Measurements from ENCODE around the gene PPP1R26. TPM values are rescaled to one million over a fixed set of nuclear protein-coding genes. Genes with fewer than 3 reads are reported as not detected.
"Not testable (repeated sequence)": the region's sequence is repeated elsewhere in the genome, so short reads cannot be mapped to it uniquely, and the experiment has no call there.

The PPP1R26 gene
- total RNA-seq, 4 donors from 2014 or later = 22.3 to 29.8 (median 25.7) TPM

GRCh38 chr9:135447126-135447525 is 32.5 kb upstream of the PPP1R26 start:
- peaks cover 8 to 14% of the 10 kb centered on the region in 2 donors for H3K4me1 ChIP-seq
- H3K36me3 ChIP-seq = no peaks in the 10 kb centered on the region
- H3K27me3 ChIP-seq = no peaks in the 10 kb centered on the region
- no peak overlapping the region for H3K4me3 ChIP-seq (replicated peaks in 1 of 3)
- DNase-seq = no peak
- H3K27ac ChIP-seq = no peak overlapping the region
- intact Hi-C loops (cut with DNase I) = no loop called here
- WGBS, 2 donors = 71 to 74% methylated on average over 12 of the region's 12 CpGs
- TF ChIP-seq POLR2A (IDR thresholded peaks at IDR 0.05) (no peak), CTCF (IDR thresholded peaks at IDR 0.05) (no peak)
- no peaks in the 10 kb centered on the region for H3K9me3 ChIP-seq

DNA sequence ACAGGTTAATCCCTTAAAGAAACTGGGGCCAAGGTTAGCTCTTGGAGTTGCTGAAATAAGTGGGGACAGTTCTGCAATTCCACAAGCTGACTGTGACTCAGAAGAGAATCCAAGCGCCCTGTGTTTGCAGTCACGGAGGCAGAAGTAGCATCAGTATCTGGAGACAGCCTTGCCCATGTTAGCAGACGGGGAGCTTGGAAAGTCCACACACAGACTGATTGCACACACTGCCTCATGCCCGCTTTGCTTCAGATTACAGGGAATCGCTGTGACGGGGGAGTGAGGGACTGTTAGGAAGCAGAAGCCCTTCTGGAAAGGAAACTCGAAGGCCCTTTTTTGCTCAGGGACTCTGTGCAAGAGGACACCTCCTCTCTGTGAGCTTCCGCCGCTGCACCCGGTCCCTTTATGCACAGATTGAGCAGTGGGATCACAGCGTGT is 30.9 kb upstream of the PPP1R26 start:
- WGBS, 2 donors = 71 to 74% methylated on average over 11 of the region's 11 CpGs
- Histone ChIP-seq H3K9me3 (no peaks in the 10 kb centered on the region), H3K27ac (no peak overlapping the region), H3K4me3 (replicated peaks in 1 of 3) (no peak overlapping the region), H3K36me3 (no peaks in the 10 kb centered on the region), H3K27me3 (no peaks in the 10 kb centered on the region), H3K4me1 (peaks cover 4 to 6% of the 10 kb centered on the region in 2 donors)
- intact Hi-C loops (cut with DNase I) = no loop called here
- no peak for DNase-seq
- TF ChIP-seq POLR2A (IDR thresholded peaks at IDR 0.05) (no peak), CTCF (IDR thresholded peaks at IDR 0.05) (no peak)

DNA sequence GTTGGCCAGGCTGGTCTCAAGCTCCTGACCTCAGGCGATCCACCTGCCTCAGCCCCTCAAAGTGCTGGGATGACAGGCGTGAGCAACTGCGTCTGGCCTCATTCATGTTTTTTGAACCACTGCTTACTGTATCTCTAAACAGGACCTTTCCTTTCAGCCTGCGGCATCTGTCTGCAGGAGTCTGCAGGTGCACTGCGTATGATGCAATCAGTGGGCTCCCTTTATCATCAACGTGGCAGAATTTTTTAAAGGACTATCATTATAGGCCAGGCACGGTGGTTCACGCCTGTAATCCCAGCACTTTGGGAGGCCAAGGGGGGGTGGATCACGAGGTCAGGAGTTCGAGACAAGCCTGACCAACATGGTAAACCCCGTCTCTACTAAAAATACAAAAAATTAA is 30.1 kb upstream of the PPP1R26 start:
- 89 to 94% methylated on average over 8 to 11 of the region's 11 CpGs for WGBS, 2 donors
- H3K9me3 ChIP-seq; intact Hi-C loops (cut with DNase I); H3K27ac ChIP-seq; H3K4me1 ChIP-seq; H3K27me3 ChIP-seq; H3K4me3 ChIP-seq (replicated peaks in 1 of 3); DNase-seq; H3K36me3 ChIP-seq: not testable (repeated sequence)

DNA sequence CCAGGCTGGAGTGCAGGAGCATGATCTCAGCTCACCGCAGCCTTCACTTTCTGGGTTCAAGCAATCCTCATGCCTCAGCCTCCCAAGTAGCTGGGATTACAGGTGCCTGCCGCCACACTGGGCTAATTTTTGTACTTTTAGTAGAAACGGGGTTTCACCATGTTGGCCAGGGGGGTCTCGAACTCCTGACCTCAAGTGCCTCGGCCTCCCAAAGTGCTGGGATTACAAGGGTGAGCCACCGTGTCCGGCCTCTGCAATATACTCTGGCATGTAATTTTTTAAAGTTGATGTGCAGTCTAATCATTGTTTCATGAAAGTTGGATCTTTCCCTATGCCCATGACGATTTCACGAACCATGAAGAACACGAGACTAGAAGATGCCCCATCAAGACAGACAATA is 28.6 kb upstream of the PPP1R26 start:
- intact Hi-C loops (cut with DNase I) = no loop called here
- 91 to 97% methylated on average over 10 of the region's 10 CpGs for WGBS, 2 donors
- H3K9me3 ChIP-seq = no peaks in the 10 kb centered on the region

GRCh38 chr9:135451909-135452308 is 27.7 kb upstream of the PPP1R26 start:
- H3K9me3 ChIP-seq; H3K36me3 ChIP-seq; DNase-seq; H3K4me1 ChIP-seq; H3K27ac ChIP-seq; H3K4me3 ChIP-seq (replicated peaks in 1 of 3); H3K27me3 ChIP-seq; intact Hi-C loops (cut with DNase I): not testable (repeated sequence)
- WGBS, 2 donors = 65 to 72% methylated on average over 7 of the region's 7 CpGs

More for the DNA sequence above, 28.6 kb upstream of the PPP1R26 start:
- no peaks in the 10 kb centered on the region for H3K27me3 ChIP-seq
- no peaks in the 10 kb centered on the region for H3K36me3 ChIP-seq
- no peak overlapping the region for H3K27ac ChIP-seq
- TF ChIP-seq POLR2A (IDR thresholded peaks at IDR 0.05) (no peak), CTCF (IDR thresholded peaks at IDR 0.05) (no peak)
- no peaks in the 10 kb centered on the region for H3K4me1 ChIP-seq
- H3K4me3 ChIP-seq (replicated peaks in 1 of 3) = no peak overlapping the region
- no peak for DNase-seq

DNA sequence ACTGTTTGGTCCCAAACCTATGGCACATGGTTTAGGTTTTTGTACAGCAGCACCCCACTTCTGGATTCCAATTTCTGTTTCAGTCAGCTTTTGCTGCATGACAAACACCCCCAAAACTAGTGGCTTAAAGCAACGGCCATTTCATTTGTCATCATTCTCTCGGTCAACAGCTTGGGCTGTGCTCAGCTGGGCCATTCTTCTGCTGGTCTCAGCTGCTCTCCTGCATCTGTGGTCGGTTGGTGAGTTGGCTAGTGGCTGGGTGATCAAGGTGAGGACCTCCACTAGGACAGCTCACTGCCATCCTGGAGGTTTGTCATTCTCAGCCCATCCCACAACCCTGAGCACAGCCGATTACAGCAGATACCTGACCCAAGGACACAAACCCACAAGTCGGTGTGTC is 24.8 kb upstream of the PPP1R26 start:
- intact Hi-C loops (cut with DNase I) = no loop called here
- H3K4me3 ChIP-seq (replicated peaks in 1 of 3) = no peak overlapping the region
- no peaks in the 10 kb centered on the region for H3K9me3 ChIP-seq
- no peaks in the 10 kb centered on the region for H3K27me3 ChIP-seq
- TF ChIP-seq CTCF (IDR thresholded peaks at IDR 0.05) = no peak
- no peak for TF ChIP-seq POLR2A (IDR thresholded peaks at IDR 0.05)
- no peak overlapping the region for H3K27ac ChIP-seq
- no peaks in the 10 kb centered on the region for H3K36me3 ChIP-seq
- WGBS, 2 donors = 89 to 90% methylated on average over 3 to 5 of the region's 5 CpGs
- no peaks in the 10 kb centered on the region for H3K4me1 ChIP-seq
- DNase-seq = no peak

All from thyroid gland (tissue), 4 donors.